Nephron (organoid): ENCODE results near the gene IRF2.

Experiments used
- H3K27ac Mint-ChIP-seq, 3 experiments: 2 replicates each; pipeline ENCODE4 v1.8.0; 2020; ENCODE audit warnings: mixed read lengths in 3 of 3, mild to moderate bottlenecking in 2 of 3, moderate library complexity in 1 of 3
- H3K27me3 Mint-ChIP-seq: 2 replicates; pipeline ENCODE4 v1.8.0; 2021; ENCODE audit warnings: low read depth, mild to moderate bottlenecking, moderate library complexity, mixed read lengths
- H3K36me3 Mint-ChIP-seq: 2 replicates; pipeline ENCODE4 v1.8.0; 2020; ENCODE audit warnings: low read depth, mixed read lengths
- H3K4me1 Mint-ChIP-seq: 2 replicates; pipeline ENCODE4 v1.8.0; 2020; ENCODE audit warnings: mixed read lengths
- H3K4me3 Mint-ChIP-seq, 3 experiments: 2 replicates each; pipeline ENCODE4 v1.8.0; 2020; ENCODE audit warnings: mild to moderate bottlenecking in 3 of 3, mixed read lengths in 3 of 3, moderate library complexity in 2 of 3
- H3K9me3 Mint-ChIP-seq: 2 replicates; pipeline ENCODE4 v1.8.0; 2020; ENCODE audit warnings: mixed read lengths
- TF ChIP-seq, protein P1 (sequence below), 3 experiments: fragments of 200-600 bp; sonication (generic); IDR thresholded peaks; one replicate each; pipeline ENCODE4 v1.5.0; 2021; ENCODE audit warnings: antibody characterized with exemption in 3 of 3; ENCODE audit not compliant: unreplicated experiment in 3 of 3

Gene IRF2

DNA sequence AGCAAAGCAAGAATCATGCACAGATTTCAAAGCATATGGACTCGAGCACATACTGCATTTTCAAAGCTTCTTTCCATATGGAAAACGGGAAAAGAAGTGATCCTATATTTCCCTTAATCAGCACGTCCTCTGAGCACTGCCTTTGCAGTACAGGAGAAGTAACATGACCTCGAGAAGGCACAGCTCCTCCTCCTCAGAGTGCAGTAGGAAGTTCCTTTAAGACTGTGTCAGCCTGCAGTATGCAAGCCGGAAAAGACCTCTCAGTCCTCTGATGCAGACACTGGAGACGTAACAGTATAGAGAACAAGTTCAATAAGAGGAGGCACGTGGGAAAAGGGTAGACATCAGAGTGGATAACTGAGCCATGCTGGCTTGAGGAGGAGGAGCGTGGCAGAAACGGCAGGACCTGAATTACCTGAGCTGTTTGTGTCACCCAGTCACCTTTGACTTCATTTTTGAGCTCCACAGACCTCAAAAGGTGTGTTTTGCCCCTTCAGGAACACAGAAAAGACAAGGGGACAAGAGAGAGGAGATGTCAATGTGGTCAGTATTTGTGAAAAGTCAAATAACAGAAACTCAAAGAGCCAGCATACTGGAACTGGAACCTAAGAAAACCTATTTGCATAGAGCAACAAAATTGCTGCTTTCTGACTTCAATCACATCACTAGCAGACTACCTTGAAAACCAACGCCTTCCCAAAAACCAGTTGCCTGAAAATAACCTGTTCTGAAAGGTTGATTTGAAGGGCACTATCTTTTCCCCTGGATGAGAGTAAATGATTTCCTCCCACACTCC, 20.8 kb downstream of the IRF2 start:
- H3K4me3 Mint-ChIP-seq = peak overlapping the region in 2 of 3 experiments; percentile 19 to 28
- no peaks in the 10 kb centered on the region for H3K27me3 Mint-ChIP-seq
- TF ChIP-seq, protein P1, sequence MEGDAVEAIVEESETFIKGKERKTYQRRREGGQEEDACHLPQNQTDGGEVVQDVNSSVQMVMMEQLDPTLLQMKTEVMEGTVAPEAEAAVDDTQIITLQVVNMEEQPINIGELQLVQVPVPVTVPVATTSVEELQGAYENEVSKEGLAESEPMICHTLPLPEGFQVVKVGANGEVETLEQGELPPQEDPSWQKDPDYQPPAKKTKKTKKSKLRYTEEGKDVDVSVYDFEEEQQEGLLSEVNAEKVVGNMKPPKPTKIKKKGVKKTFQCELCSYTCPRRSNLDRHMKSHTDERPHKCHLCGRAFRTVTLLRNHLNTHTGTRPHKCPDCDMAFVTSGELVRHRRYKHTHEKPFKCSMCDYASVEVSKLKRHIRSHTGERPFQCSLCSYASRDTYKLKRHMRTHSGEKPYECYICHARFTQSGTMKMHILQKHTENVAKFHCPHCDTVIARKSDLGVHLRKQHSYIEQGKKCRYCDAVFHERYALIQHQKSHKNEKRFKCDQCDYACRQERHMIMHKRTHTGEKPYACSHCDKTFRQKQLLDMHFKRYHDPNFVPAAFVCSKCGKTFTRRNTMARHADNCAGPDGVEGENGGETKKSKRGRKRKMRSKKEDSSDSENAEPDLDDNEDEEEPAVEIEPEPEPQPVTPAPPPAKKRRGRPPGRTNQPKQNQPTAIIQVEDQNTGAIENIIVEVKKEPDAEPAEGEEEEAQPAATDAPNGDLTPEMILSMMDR (IDR thresholded peaks at IDR 0.05; ENCODE audit: unreplicated experiment in 3 of 3) = no peak
- peaks cover 39% of the 10 kb centered on the region for H3K4me1 Mint-ChIP-seq
- peak overlapping the region; percentile 84 to 89 (median 88) for H3K27ac Mint-ChIP-seq
- H3K36me3 Mint-ChIP-seq = no peaks in the 10 kb centered on the region
- H3K9me3 Mint-ChIP-seq = no peaks in the 10 kb centered on the region

DNA sequence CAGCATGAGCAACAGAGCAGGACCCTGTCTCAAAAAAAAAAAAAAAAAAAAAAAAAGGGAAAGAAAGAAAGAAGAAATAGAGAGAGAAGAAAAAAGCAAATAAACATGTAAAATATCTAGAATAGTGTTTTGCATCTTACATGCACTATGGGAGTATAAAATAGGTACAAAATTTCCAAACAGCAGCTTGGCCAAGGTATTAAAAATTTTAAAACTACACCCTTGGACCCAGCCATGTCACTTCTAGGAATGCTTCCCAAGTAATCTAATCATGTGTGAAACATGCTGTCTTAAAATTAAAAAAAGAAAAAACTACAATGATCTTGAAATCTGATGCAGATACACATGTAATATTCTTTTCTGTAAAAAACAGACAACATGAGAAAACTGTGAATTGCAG, 21.6 kb downstream of the IRF2 start:
- peaks cover 39% of the 10 kb centered on the region for H3K4me1 Mint-ChIP-seq
- H3K27me3 Mint-ChIP-seq = no peaks in the 10 kb centered on the region
- TF ChIP-seq, protein P1 (IDR thresholded peaks at IDR 0.05; ENCODE audit: unreplicated experiment in 3 of 3) = no peak
- H3K27ac Mint-ChIP-seq = no peak overlapping the region
- no peaks in the 10 kb centered on the region for H3K36me3 Mint-ChIP-seq
- H3K9me3 Mint-ChIP-seq = no peaks in the 10 kb centered on the region
- H3K4me3 Mint-ChIP-seq = no peak overlapping the region

DNA sequence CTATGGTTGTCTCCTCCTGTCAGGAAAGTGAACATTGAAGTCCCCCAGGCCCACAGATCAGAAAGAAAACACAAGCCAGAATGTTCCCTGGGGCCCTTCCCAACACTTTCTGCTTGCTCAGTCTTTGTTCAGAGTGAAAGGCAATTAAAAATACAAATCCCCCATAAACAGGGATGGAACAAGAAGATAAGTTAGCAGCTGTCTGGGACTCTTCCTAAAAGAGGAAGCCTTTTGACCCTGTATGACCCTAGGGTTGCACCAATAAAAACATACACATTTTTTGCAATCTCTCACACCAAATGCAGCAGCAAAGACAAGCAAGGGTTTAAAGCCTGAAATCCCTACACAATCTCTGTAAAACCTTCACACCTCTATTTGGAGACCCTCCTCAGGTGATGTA, 22.6 kb downstream of the IRF2 start:
- no peak overlapping the region for H3K4me3 Mint-ChIP-seq
- TF ChIP-seq, protein P1 (IDR thresholded peaks at IDR 0.05; ENCODE audit: unreplicated experiment in 3 of 3) = no peak
- peaks cover 40% of the 10 kb centered on the region for H3K4me1 Mint-ChIP-seq
- no peaks in the 10 kb centered on the region for H3K9me3 Mint-ChIP-seq
- no peaks in the 10 kb centered on the region for H3K27me3 Mint-ChIP-seq
- H3K27ac Mint-ChIP-seq = peak overlapping the region in 1 of 3 experiments; percentile 72
- no peaks in the 10 kb centered on the region for H3K36me3 Mint-ChIP-seq

DNA sequence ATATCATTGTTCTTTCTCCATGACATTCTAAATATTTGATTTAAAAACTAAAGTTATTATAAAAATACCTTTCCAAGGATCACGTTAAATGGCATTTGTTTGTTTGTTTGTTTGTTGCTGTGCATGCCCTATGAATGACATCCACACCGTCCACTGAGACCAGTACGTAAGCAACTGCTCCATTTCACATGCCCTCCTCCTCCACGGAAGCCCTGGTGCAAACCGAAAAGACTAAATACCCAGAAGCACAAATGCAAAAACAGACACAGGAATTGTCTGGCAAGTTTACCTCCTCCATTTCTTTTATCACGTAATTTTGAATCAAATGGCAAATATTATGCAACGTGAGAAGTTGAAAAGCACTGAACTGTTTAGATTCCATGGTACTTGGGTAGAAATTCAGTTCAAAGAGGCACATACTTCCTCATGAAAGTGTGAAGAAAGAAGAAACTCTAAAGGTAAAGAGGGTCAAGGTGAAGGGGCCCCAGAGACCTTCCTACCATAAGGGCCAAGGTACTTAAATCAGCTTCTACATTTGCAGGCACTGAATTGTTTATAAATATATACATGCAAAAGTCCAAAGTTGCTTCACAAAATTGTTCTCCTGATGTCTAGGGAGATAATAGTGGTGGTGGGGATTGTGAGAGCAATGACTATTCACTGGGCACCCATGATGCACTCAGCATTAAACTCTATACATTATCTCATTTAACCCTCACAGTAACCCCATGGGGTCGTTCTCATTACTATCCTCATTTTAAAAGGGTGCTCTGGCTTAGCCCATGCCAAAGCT, 23.4 kb downstream of the IRF2 start:
- Mint-ChIP-seq H3K36me3 (peaks cover 6% of the 10 kb centered on the region), H3K9me3 (no peaks in the 10 kb centered on the region), H3K4me1 (peaks cover 45% of the 10 kb centered on the region), H3K27ac (no peak overlapping the region), H3K27me3 (no peaks in the 10 kb centered on the region), H3K4me3 (no peak overlapping the region)
- TF ChIP-seq, protein P1 (IDR thresholded peaks at IDR 0.05; ENCODE audit: unreplicated experiment in 3 of 3) = no peak

DNA sequence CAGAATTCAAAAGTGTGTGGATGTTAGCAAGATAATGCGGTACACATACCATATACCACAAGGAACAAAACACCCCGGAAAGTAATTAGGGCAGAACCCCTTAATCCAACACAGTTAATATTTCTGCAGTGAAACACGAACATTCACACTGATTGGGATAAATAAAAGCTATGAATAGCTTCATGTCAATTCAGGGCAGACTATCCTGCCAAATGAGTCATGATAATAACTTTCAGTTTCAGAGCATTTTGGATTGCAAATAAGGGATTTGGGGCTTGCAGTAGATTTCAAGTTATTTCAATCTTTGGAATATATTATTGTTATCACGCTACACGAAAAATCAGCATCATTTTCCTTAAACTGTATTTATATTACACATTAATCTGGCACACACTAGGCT, 24.3 kb downstream of the IRF2 start:
- no peaks in the 10 kb centered on the region for H3K9me3 Mint-ChIP-seq
- no peaks in the 10 kb centered on the region for H3K27me3 Mint-ChIP-seq
- peaks cover 49% of the 10 kb centered on the region for H3K4me1 Mint-ChIP-seq
- H3K36me3 Mint-ChIP-seq = peaks cover 6% of the 10 kb centered on the region
- H3K27ac Mint-ChIP-seq = peak overlapping the region in 2 of 3 experiments; percentile 46 to 98
- peak overlapping the region in 1 of 3 experiments; percentile 78 for H3K4me3 Mint-ChIP-seq
- TF ChIP-seq, protein P1 (IDR thresholded peaks at IDR 0.05; ENCODE audit: unreplicated experiment in 3 of 3) = no peak
